ENCODE measurements around the gene MRS2. TPM values are rescaled to one million over a fixed set of nuclear protein-coding genes. Genes with fewer than 3 reads are reported as not detected.

MRS2 gene
- total RNA-seq, 1 experiment from 2014 or later = 85.8 TPM

DNA sequence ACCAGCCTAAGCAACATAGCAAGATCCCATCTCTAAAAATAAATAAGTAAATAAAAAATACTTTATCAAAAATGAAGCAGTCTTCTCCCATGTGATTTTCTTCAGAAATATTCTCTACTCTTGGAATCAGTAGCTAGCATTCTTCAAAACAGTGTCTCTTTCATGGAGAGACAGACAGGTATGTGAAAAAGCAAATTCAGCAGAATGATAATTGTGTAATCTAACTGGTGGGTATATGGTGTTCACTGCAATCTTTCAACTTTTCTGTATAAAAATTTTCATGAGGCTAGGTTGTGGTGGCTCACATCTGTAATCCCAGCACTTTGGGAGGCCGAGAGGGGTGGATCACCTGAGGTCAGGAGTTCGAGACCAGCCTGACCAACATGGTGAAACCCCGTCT lies 7.9 kb downstream of the MRS2 start:
- peaks cover 5% of the 10 kb centered on the region; the same call in 1 of the 2 replicates for H3K79me2 ChIP-seq (ENCODE audit: insufficient read depth, low read length)
- H2BK5ac ChIP-seq (ENCODE audit: insufficient read length, low read length) = no peak overlapping the region
- H2BK20ac ChIP-seq (ENCODE audit: low read depth, low read length, poor library complexity, severe bottlenecking) = no peak overlapping the region
- no peak overlapping the region for H2AFZ ChIP-seq (ENCODE audit: low read length)
- H3K27ac Mint-ChIP-seq = no peak overlapping the region
- H4K5ac ChIP-seq (ENCODE audit: insufficient read length, low read depth, low read length) = no peak overlapping the region
- no peak overlapping the region for H3K14ac ChIP-seq (ENCODE audit: insufficient read depth, low read length)
- H4K91ac ChIP-seq (ENCODE audit: insufficient read length, low read depth, low read length) = no peak overlapping the region
- H4K20me1 ChIP-seq (ENCODE audit: control insufficient read depth, insufficient read depth, insufficient read length) = no peaks in the 10 kb centered on the region
- no peak overlapping the region for H3K9ac ChIP-seq (ENCODE audit: extremely low read depth, insufficient read length, low read length)
- H3K23ac ChIP-seq (ENCODE audit: insufficient read length, low read depth, low read length) = no peak overlapping the region
- H3K79me1 ChIP-seq (ENCODE audit: insufficient read depth, low read depth, low read length, poor library complexity, severe bottlenecking) = peaks cover 4% of the 10 kb centered on the region
- no peak overlapping the region for H3K18ac ChIP-seq (ENCODE audit: insufficient read length, low read depth, low read length)
- H2BK15ac ChIP-seq (ENCODE audit: low read depth, low read length) = no peak overlapping the region
- no peak overlapping the region for H2BK12ac ChIP-seq (ENCODE audit: insufficient read length, low read depth, low read length)
- H2AK5ac ChIP-seq (ENCODE audit: insufficient read length, low read length) = no peak overlapping the region
- no peaks in the 10 kb centered on the region for H3K9me3 ChIP-seq (ENCODE audit: control insufficient read depth, low read depth, low read length)
- no peak for DNase-seq
- H3K4me1 ChIP-seq (ENCODE audit: insufficient read depth, low read length) = no peaks in the 10 kb centered on the region; the same call in 1 of the 2 replicates
- no peak overlapping the region for H2BK120ac ChIP-seq (ENCODE audit: low read depth, low read length, poor library complexity, severe bottlenecking)
- peaks cover 24 to 76% (median 57%) of the 10 kb centered on the region in 3 experiments; a peak in 6 of 7 replicates for H3K36me3 Mint-ChIP-seq (ENCODE audit: insufficient read depth in 1 of 3, low read depth in 3 of 3)
- H3K27me3 Mint-ChIP-seq (ENCODE audit: low read depth) = no peaks in the 10 kb centered on the region
- no peak overlapping the region for H3K27ac ChIP-seq (ENCODE audit: insufficient read length, low read depth, low read length)
- no peaks in the 10 kb centered on the region for H3K23me2 ChIP-seq (ENCODE audit: insufficient read length, low read depth, low read length, poor library complexity, severe bottlenecking)
- no peak overlapping the region for H4K8ac ChIP-seq (replicated peaks; ENCODE audit: insufficient read length, low read depth, low read length)
- H3K56ac ChIP-seq (ENCODE audit: insufficient read length, low read depth, low read length) = no peak overlapping the region
- TF ChIP-seq, protein P1, sequence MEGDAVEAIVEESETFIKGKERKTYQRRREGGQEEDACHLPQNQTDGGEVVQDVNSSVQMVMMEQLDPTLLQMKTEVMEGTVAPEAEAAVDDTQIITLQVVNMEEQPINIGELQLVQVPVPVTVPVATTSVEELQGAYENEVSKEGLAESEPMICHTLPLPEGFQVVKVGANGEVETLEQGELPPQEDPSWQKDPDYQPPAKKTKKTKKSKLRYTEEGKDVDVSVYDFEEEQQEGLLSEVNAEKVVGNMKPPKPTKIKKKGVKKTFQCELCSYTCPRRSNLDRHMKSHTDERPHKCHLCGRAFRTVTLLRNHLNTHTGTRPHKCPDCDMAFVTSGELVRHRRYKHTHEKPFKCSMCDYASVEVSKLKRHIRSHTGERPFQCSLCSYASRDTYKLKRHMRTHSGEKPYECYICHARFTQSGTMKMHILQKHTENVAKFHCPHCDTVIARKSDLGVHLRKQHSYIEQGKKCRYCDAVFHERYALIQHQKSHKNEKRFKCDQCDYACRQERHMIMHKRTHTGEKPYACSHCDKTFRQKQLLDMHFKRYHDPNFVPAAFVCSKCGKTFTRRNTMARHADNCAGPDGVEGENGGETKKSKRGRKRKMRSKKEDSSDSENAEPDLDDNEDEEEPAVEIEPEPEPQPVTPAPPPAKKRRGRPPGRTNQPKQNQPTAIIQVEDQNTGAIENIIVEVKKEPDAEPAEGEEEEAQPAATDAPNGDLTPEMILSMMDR (conservative IDR thresholded peaks at IDR 0.05) = no peak
- WGBS (ENCODE audit: extremely low coverage, insufficient read length, low lambda C conversion rate) = no CpG with 5 or more reads among the region's 3 CpGs
- no peak overlapping the region for H3T11ph ChIP-seq (ENCODE audit: low read length)
- H3K4ac ChIP-seq (ENCODE audit: low read depth, low read length) = no peak overlapping the region
- H3K4me2 ChIP-seq (ENCODE audit: insufficient read depth, insufficient read length, low read length) = no peak overlapping the region
- H3K4me1 Mint-ChIP-seq = peaks cover 0 to 9% of the 10 kb centered on the region in 2 experiments; a peak in 2 of 4 replicates
- H3K27me3 ChIP-seq (ENCODE audit: insufficient read depth, low read length) = no peaks in the 10 kb centered on the region
- no peak overlapping the region for H3K4me3 Mint-ChIP-seq
- no peaks in the 10 kb centered on the region for H3K9me3 Mint-ChIP-seq

Data from H9 (cell line).